Panc1 (cell line): ENCODE data around the gene PSMA6. TPM values are rescaled to one million over a fixed set of nuclear protein-coding genes. Genes with fewer than 3 reads are reported as not detected.

Experiments
- ATAC-seq: fragments of 200-7000 bp; cut with Tn5 transposase; 2 replicates; pipeline ENCODE4 v1.9.1; 2020; ENCODE audit warnings: mild to moderate bottlenecking, moderate library complexity
- BruUV-seq: library from RNA; stranded (reverse); fragments of 400-500 nt; replicated peaks from 2 replicates; lab custom pipeline; 2021; lab: Mats Ljungman, UMichigan
- CTCF ChIA-PET: fragments of 300-600 bp; sonication (Branson Sonifier 250); formaldehyde crosslinking; loops from one replicate; lab custom pipeline; 2022; ENCODE audit warnings: antibody characterized with exemption; lab: Charles Lee
- POLR2A ChIA-PET: fragments of 300-600 bp; sonication (Branson Sonifier 250); formaldehyde crosslinking; loops from one replicate; lab custom pipeline; 2022; ENCODE audit warnings: antibody characterized with exemption; lab: Charles Lee
- DNase-seq: peaks from one replicate; pipeline ENCODE4 v3.0.0-alpha.2; 2010; ENCODE audit warnings: low read depth, low spot score
- H3K27ac ChIP-seq: 2 replicates; pipeline ENCODE4 v1.5.1; 2011; ENCODE audit warnings: mild to moderate bottlenecking, low read length, inconsistent platforms
- H3K27me3 ChIP-seq: fragments of 200-500 bp; sonication (Bioruptor generic); 2 replicates; pipeline ENCODE4 v1.6.0; 2014; ENCODE audit warnings: low read length, inconsistent platforms; ENCODE audit not compliant: control insufficient read depth, insufficient read depth
- H3K36me3 ChIP-seq: fragments of 200-500 bp; sonication (Bioruptor generic); 2 replicates; pipeline ENCODE4 v1.5.1; 2014; ENCODE audit warnings: inconsistent platforms, mild to moderate bottlenecking, low read length, moderate library complexity; ENCODE audit not compliant: control insufficient read depth, insufficient read depth
- H3K4me1 ChIP-seq: 2 replicates; pipeline ENCODE4 v1.5.1; 2011; ENCODE audit warnings: inconsistent platforms, mild to moderate bottlenecking, low read length, moderate library complexity; ENCODE audit not compliant: control insufficient read depth, insufficient read depth
- H3K4me3 ChIP-seq, 2 experiments: 2 replicates each; pipeline ENCODE4 v1.5.1; 2011 to 2012; ENCODE audit warnings: low read depth in 2 of 2, low read length in 2 of 2, mild to moderate bottlenecking in 2 of 2, inconsistent platforms in 1 of 2, moderate library complexity in 1 of 2
- H3K9me3 ChIP-seq: fragments of 200-500 bp; sonication (Bioruptor generic); 2 replicates; pipeline ENCODE4 v1.5.1; 2014; ENCODE audit warnings: low read depth, mild to moderate bottlenecking, inconsistent platforms, low read length, moderate library complexity; ENCODE audit not compliant: control insufficient read depth, insufficient read depth
- POLR2AphosphoS5 ChIP-seq: IDR thresholded peaks from 2 replicates; pipeline ENCODE4 v1.6.1; 2012; ENCODE audit warnings: mild to moderate bottlenecking, low read depth, low read length, moderate library complexity
- SIN3A ChIP-seq: IDR thresholded peaks from 2 replicates; pipeline ENCODE4 v1.6.1; 2012; ENCODE audit warnings: low read depth, mild to moderate bottlenecking, low read length, moderate library complexity, borderline replicate concordance; ENCODE audit not compliant: insufficient read depth
- TCF7L2 ChIP-seq: IDR thresholded peaks from 2 replicates; pipeline ENCODE4 v1.6.1; 2011; ENCODE audit warnings: mild to moderate bottlenecking, low read depth, low read length, inconsistent platforms
- in situ Hi-C: cut with HindIII; loops from 2 replicates; pipeline ENCODE4 v1.10.0; 2016; ENCODE audit warnings: low sequenced_read_pairs, low pct_unique_long_range_greater_than_20kb
- intact Hi-C: fragments of 100-400 bp; cut with micrococcal nuclease; formaldehyde crosslinking; loops from one replicate; pipeline ENCODE4 v1.10.0; 2022; ENCODE audit not compliant: unreplicated experiment
- total RNA-seq: library from RNA; stranded (reverse); gene quantifications from one replicate; pipeline ENCODE4 v1.2.1, GENCODE V29; 2021; ENCODE audit not compliant: unreplicated experiment
- TF ChIP-seq, protein P1 (sequence below): fragments of 450-650 bp; IDR thresholded peaks from 2 replicates; pipeline ENCODE4 v1.5.1; 2017; ENCODE audit warnings: mild to moderate bottlenecking
- TF ChIP-seq, protein P2 (sequence below), 2 experiments: IDR thresholded peaks; 2 replicates each; pipeline ENCODE4 v1.6.1; 2011 to 2012; ENCODE audit warnings: low read depth in 2 of 2, control low read depth in 1 of 2, low read length in 1 of 2, mild to moderate bottlenecking in 1 of 2, moderate library complexity in 1 of 2; ENCODE audit not compliant: insufficient read depth in 1 of 2

Gene PSMA6
- total RNA-seq, 1 experiment from 2014 or later: 197 TPM

DNA sequence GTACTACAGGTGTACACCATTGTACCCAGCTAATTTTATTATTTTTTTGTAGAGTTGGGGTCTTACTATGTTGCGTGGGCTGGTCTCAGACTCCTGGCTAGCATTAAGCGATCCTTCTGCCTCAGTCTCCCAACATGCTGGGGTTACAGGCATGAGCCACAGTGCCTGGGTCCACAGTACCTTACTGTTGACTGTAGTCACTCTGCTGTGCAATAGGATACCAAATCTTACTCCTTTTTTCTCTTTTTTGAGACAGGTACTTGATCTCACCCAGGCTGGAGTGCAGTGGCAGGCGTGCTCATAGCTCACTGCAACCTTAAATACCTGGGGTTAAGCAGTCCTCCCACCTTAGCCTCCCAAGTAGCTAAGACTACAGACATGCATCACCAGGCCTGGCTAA, 25.6 kb downstream of the PSMA6 start:
- H3K36me3 ChIP-seq: peaks cover 18% of the 10 kb centered on the region
- H3K4me3 ChIP-seq: no peak overlapping the region
- no peaks in the 10 kb centered on the region for H3K4me1 ChIP-seq
- no peaks in the 10 kb centered on the region for H3K9me3 ChIP-seq
- ChIA-PET CTCF (no interaction called here), POLR2A (no interaction called here)
- DNase-seq: no peak
- no peak for ATAC-seq
- intact Hi-C loops (no loop called here), in situ Hi-C loops (no loop called here)
- H3K27ac ChIP-seq: no peak overlapping the region
- no peaks in the 10 kb centered on the region for H3K27me3 ChIP-seq
- TF ChIP-seq, protein P1, sequence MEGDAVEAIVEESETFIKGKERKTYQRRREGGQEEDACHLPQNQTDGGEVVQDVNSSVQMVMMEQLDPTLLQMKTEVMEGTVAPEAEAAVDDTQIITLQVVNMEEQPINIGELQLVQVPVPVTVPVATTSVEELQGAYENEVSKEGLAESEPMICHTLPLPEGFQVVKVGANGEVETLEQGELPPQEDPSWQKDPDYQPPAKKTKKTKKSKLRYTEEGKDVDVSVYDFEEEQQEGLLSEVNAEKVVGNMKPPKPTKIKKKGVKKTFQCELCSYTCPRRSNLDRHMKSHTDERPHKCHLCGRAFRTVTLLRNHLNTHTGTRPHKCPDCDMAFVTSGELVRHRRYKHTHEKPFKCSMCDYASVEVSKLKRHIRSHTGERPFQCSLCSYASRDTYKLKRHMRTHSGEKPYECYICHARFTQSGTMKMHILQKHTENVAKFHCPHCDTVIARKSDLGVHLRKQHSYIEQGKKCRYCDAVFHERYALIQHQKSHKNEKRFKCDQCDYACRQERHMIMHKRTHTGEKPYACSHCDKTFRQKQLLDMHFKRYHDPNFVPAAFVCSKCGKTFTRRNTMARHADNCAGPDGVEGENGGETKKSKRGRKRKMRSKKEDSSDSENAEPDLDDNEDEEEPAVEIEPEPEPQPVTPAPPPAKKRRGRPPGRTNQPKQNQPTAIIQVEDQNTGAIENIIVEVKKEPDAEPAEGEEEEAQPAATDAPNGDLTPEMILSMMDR: no peak
- TF ChIP-seq, protein P2, sequence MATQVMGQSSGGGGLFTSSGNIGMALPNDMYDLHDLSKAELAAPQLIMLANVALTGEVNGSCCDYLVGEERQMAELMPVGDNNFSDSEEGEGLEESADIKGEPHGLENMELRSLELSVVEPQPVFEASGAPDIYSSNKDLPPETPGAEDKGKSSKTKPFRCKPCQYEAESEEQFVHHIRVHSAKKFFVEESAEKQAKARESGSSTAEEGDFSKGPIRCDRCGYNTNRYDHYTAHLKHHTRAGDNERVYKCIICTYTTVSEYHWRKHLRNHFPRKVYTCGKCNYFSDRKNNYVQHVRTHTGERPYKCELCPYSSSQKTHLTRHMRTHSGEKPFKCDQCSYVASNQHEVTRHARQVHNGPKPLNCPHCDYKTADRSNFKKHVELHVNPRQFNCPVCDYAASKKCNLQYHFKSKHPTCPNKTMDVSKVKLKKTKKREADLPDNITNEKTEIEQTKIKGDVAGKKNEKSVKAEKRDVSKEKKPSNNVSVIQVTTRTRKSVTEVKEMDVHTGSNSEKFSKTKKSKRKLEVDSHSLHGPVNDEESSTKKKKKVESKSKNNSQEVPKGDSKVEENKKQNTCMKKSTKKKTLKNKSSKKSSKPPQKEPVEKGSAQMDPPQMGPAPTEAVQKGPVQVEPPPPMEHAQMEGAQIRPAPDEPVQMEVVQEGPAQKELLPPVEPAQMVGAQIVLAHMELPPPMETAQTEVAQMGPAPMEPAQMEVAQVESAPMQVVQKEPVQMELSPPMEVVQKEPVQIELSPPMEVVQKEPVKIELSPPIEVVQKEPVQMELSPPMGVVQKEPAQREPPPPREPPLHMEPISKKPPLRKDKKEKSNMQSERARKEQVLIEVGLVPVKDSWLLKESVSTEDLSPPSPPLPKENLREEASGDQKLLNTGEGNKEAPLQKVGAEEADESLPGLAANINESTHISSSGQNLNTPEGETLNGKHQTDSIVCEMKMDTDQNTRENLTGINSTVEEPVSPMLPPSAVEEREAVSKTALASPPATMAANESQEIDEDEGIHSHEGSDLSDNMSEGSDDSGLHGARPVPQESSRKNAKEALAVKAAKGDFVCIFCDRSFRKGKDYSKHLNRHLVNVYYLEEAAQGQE (IDR thresholded peaks at IDR 0.05; ENCODE audit: insufficient read depth in 1 of 2, low read depth in 2 of 2, low read length in 1 of 2): no peak
- TF ChIP-seq TCF7L2 (no peak), SIN3A (no peak), POLR2AphosphoS5 (no peak)
- BruUV-seq: no TSS peak

DNA sequence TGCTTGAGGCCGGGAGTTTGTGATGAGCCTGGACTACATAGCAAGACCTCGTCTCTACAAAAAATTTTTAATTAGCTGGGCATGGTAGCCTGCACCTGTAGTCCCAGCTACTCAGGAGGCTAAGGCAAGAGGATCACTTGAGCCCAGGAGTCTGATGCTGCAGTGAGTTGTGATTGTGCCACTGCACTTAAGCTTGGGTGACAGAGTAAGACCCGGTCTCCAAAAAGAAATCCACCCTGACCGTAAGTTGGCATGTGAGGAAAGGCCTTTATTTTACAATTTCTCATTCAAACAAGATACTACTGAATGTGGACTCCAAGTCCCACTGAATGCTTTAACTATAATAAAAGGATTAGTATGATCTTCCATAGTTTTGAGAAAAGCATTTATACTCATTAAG, 27.3 kb downstream of the PSMA6 start:
- POLR2A ChIA-PET: no interaction called here
- intact Hi-C loops: no loop called here

More for the DNA sequence above, 27.3 kb downstream of the PSMA6 start:
- no peak for DNase-seq
- no peak overlapping the region for H3K27ac ChIP-seq
- no peaks in the 10 kb centered on the region for H3K9me3 ChIP-seq
- no peaks in the 10 kb centered on the region for H3K4me1 ChIP-seq
- peaks cover 13% of the 10 kb centered on the region; the same call in 1 of the 2 replicates for H3K36me3 ChIP-seq
- no peak overlapping the region for H3K4me3 ChIP-seq
- ATAC-seq: no peak
- no peak for TF ChIP-seq POLR2AphosphoS5
- TF ChIP-seq, protein P1: no peak
- no peak for TF ChIP-seq TCF7L2
- TF ChIP-seq, protein P2 (IDR thresholded peaks at IDR 0.05; ENCODE audit: insufficient read depth in 1 of 2, low read depth in 2 of 2, low read length in 1 of 2): no peak
- TF ChIP-seq SIN3A: no peak
- H3K27me3 ChIP-seq: no peaks in the 10 kb centered on the region
- in situ Hi-C loops: no loop called here
- BruUV-seq: no TSS peak
- CTCF ChIA-PET: no interaction called here
